Measurements from ENCODE around the gene EMC8. TPM values are rescaled to one million over a fixed set of nuclear protein-coding genes. Genes with fewer than 3 reads are reported as not detected.
"Not testable (repeated sequence)": the region's sequence is repeated elsewhere in the genome, so short reads cannot be mapped to it uniquely, and the experiment has no call there.

EMC8 gene
- total RNA-seq, 1 donor from 2014 or later: 27.4 TPM

GRCh38 chr16:85810742-85811115 lies 11.4 kb upstream of the EMC8 start:
- Mint-ChIP-seq H3K36me3 (ENCODE audit: low read depth) (peaks cover 9% of the 10 kb centered on the region), H3K9me3 (ENCODE audit: low read depth) (no peaks in the 10 kb centered on the region), H3K27ac (ENCODE audit: unreplicated experiment) (no peak overlapping the region), H3K4me1 (ENCODE audit: low read depth) (no peaks in the 10 kb centered on the region), H3K27me3 (ENCODE audit: low read depth) (peaks cover 31% of the 10 kb centered on the region), H3K4me3 (ENCODE audit: unreplicated experiment) (no peak overlapping the region)
- peak; percentile 75 for DNase-seq (ENCODE audit: low spot score)
- TF ChIP-seq CTCF (IDR thresholded peaks at IDR 0.05): no peak

GRCh38 chr16:85810097-85810741 lies 10.9 kb upstream of the EMC8 start:
- DNase-seq (ENCODE audit: low spot score): peak; percentile 75
- no peaks in the 10 kb centered on the region for H3K9me3 Mint-ChIP-seq (ENCODE audit: low read depth)
- H3K36me3 Mint-ChIP-seq (ENCODE audit: low read depth): peaks cover 13% of the 10 kb centered on the region
- H3K27me3 Mint-ChIP-seq (ENCODE audit: low read depth): peaks cover 31% of the 10 kb centered on the region
- no peak overlapping the region for H3K4me3 Mint-ChIP-seq (ENCODE audit: unreplicated experiment)
- H3K4me1 Mint-ChIP-seq (ENCODE audit: low read depth): no peaks in the 10 kb centered on the region
- no peak for TF ChIP-seq CTCF (IDR thresholded peaks at IDR 0.05)
- H3K27ac Mint-ChIP-seq (ENCODE audit: unreplicated experiment): no peak overlapping the region

GRCh38 chr16:85809645-85810044 lies 10.3 kb upstream of the EMC8 start:
- H3K27me3 Mint-ChIP-seq (ENCODE audit: low read depth): peaks cover 26% of the 10 kb centered on the region
- H3K4me3 Mint-ChIP-seq (ENCODE audit: unreplicated experiment): no peak overlapping the region
- H3K36me3 Mint-ChIP-seq (ENCODE audit: low read depth): peaks cover 19% of the 10 kb centered on the region
- H3K4me1 Mint-ChIP-seq (ENCODE audit: low read depth): no peaks in the 10 kb centered on the region
- H3K9me3 Mint-ChIP-seq (ENCODE audit: low read depth): no peaks in the 10 kb centered on the region
- DNase-seq (ENCODE audit: low spot score): peak; percentile 46
- TF ChIP-seq CTCF (IDR thresholded peaks at IDR 0.05): no peak
- H3K27ac Mint-ChIP-seq (ENCODE audit: unreplicated experiment): no peak overlapping the region

GRCh38 chr16:85808926-85809325 lies 9.6 kb upstream of the EMC8 start:
- Mint-ChIP-seq H3K27me3 (ENCODE audit: low read depth) (peaks cover 23% of the 10 kb centered on the region), H3K4me3 (ENCODE audit: unreplicated experiment) (no peak overlapping the region), H3K4me1 (ENCODE audit: low read depth) (no peaks in the 10 kb centered on the region), H3K9me3 (ENCODE audit: low read depth) (no peaks in the 10 kb centered on the region), H3K27ac (ENCODE audit: unreplicated experiment) (no peak overlapping the region), H3K36me3 (ENCODE audit: low read depth) (peaks cover 21% of the 10 kb centered on the region)
- TF ChIP-seq CTCF (IDR thresholded peaks at IDR 0.05): no peak
- peak; percentile 56 for DNase-seq (ENCODE audit: low spot score)

GRCh38 chr16:85808104-85808503 lies 8.8 kb upstream of the EMC8 start:
- H3K4me3 Mint-ChIP-seq (ENCODE audit: unreplicated experiment); H3K4me1 Mint-ChIP-seq (ENCODE audit: low read depth); DNase-seq (ENCODE audit: low spot score); H3K27ac Mint-ChIP-seq (ENCODE audit: unreplicated experiment); H3K9me3 Mint-ChIP-seq (ENCODE audit: low read depth): not testable (repeated sequence)
- Mint-ChIP-seq H3K27me3 (ENCODE audit: low read depth) (peaks cover 19% of the 10 kb centered on the region), H3K36me3 (ENCODE audit: low read depth) (peaks cover 30% of the 10 kb centered on the region)

GRCh38 chr16:85807340-85807739 lies 8.0 kb upstream of the EMC8 start:
- not testable (repeated sequence) for H3K9me3 Mint-ChIP-seq (ENCODE audit: low read depth); H3K4me1 Mint-ChIP-seq (ENCODE audit: low read depth); H3K27ac Mint-ChIP-seq (ENCODE audit: unreplicated experiment); DNase-seq (ENCODE audit: low spot score); H3K4me3 Mint-ChIP-seq (ENCODE audit: unreplicated experiment)
- H3K27me3 Mint-ChIP-seq (ENCODE audit: low read depth): peaks cover 14% of the 10 kb centered on the region
- peaks cover 31% of the 10 kb centered on the region for H3K36me3 Mint-ChIP-seq (ENCODE audit: low read depth)

Measured in chondrocyte (in vitro differentiated cells).